Effector memory CD8-positive, alpha-beta T cell (primary cell): Measurements from ENCODE around the gene RFLNA.
A peak's percentile ranks its signal among the peaks of the same experiment; 100 is the strongest.

Source experiments
- ATAC-seq: fragments of 150-1000 bp; cut with Tn5 transposase; replicated peaks from 2 replicates; pipeline ENCODE4 v1.10.0; 2021; ENCODE audit warnings: mild to moderate bottlenecking, moderate library complexity
- DNase-seq, 3 experiments: peaks; one replicate each; pipeline ENCODE4 v3.0.0; 2021
- H3K27ac Mint-ChIP-seq, 2 donors: one replicate each; pipeline ENCODE4 v1.8.0; 2022; ENCODE audit warnings: mild to moderate bottlenecking in 2 of 2, mixed read lengths in 2 of 2, moderate library complexity in 2 of 2
- H3K27me3 Mint-ChIP-seq, 2 donors: one replicate each; pipeline ENCODE4 v1.8.0; 2022; ENCODE audit warnings: mixed read lengths in 2 of 2
- H3K36me3 Mint-ChIP-seq: one replicate; pipeline ENCODE4 v1.8.0; 2022; ENCODE audit warnings: mild to moderate bottlenecking, moderate library complexity, mixed read lengths; ENCODE audit not compliant: insufficient read depth
- H3K4me1 Mint-ChIP-seq, 2 donors: one replicate each; pipeline ENCODE4 v1.8.0; 2022; ENCODE audit warnings: low read depth in 2 of 2, mixed read lengths in 2 of 2
- H3K4me3 Mint-ChIP-seq, 2 donors: one replicate each; pipeline ENCODE4 v1.8.0; 2022; ENCODE audit warnings: mild to moderate bottlenecking in 2 of 2, mixed read lengths in 2 of 2, moderate library complexity in 2 of 2
- H3K9me3 Mint-ChIP-seq, 2 donors: one replicate each; pipeline ENCODE4 v1.8.0; 2022; ENCODE audit warnings: mixed read lengths in 2 of 2

The RFLNA gene

GRCh38 chr12:124345795-124346194 lies 50.9 kb downstream of the RFLNA start:
- H3K27me3 Mint-ChIP-seq: no peaks in the 10 kb centered on the region
- H3K9me3 Mint-ChIP-seq: no peaks in the 10 kb centered on the region
- H3K4me1 Mint-ChIP-seq: peaks cover 2 to 3% of the 10 kb centered on the region in 2 donors
- peaks cover 75% of the 10 kb centered on the region for H3K36me3 Mint-ChIP-seq
- H3K4me3 Mint-ChIP-seq: no peak overlapping the region
- DNase-seq: no peak
- H3K27ac Mint-ChIP-seq: peak overlapping the region in 1 of 2 donors; percentile 62
- ATAC-seq: no peak

GRCh38 chr12:124346425-124347168 lies 51.7 kb downstream of the RFLNA start:
- peaks cover 2 to 3% of the 10 kb centered on the region in 2 donors for H3K4me1 Mint-ChIP-seq
- DNase-seq: no peak
- no peak overlapping the region for H3K27ac Mint-ChIP-seq
- ATAC-seq: no peak
- H3K27me3 Mint-ChIP-seq: no peaks in the 10 kb centered on the region
- H3K9me3 Mint-ChIP-seq: no peaks in the 10 kb centered on the region
- peaks cover 72% of the 10 kb centered on the region for H3K36me3 Mint-ChIP-seq
- no peak overlapping the region for H3K4me3 Mint-ChIP-seq

- Mint-ChIP-seq H3K36me3 (peaks cover 73% of the 10 kb centered on the region), H3K9me3 (no peaks in the 10 kb centered on the region), H3K4me1 (peaks cover 2 to 3% of the 10 kb centered on the region in 2 donors), H3K4me3 (no peak overlapping the region), H3K27me3 (no peaks in the 10 kb centered on the region), H3K27ac (no peak overlapping the region)
- no peak for ATAC-seq
- DNase-seq: no peak
Measured at GRCh38 chr12:124347335-124347734, 52.4 kb downstream of the RFLNA start.

GRCh38 chr12:124347805-124348658 lies 53.1 kb downstream of the RFLNA start:
- Mint-ChIP-seq H3K4me3 (no peak overlapping the region), H3K4me1 (peaks cover 2 to 3% of the 10 kb centered on the region in 2 donors), H3K27ac (no peak overlapping the region), H3K27me3 (no peaks in the 10 kb centered on the region), H3K36me3 (peaks cover 71% of the 10 kb centered on the region), H3K9me3 (no peaks in the 10 kb centered on the region)
- peak in 1 of 3 experiments; percentile 23 for DNase-seq
- ATAC-seq: no peak

GRCh38 chr12:124348659-124349380 lies 53.9 kb downstream of the RFLNA start:
- H3K27me3 Mint-ChIP-seq: no peaks in the 10 kb centered on the region
- H3K27ac Mint-ChIP-seq: no peak overlapping the region
- no peak for ATAC-seq
- H3K4me3 Mint-ChIP-seq: no peak overlapping the region
- DNase-seq: no peak
- peaks cover 64% of the 10 kb centered on the region for H3K36me3 Mint-ChIP-seq
- peaks cover 2 to 7% of the 10 kb centered on the region in 2 donors for H3K4me1 Mint-ChIP-seq
- H3K9me3 Mint-ChIP-seq: no peaks in the 10 kb centered on the region

GRCh38 chr12:124350491-124350890 lies 55.6 kb downstream of the RFLNA start:
- Mint-ChIP-seq H3K4me3 (no peak overlapping the region), H3K27ac (no peak overlapping the region), H3K27me3 (no peaks in the 10 kb centered on the region), H3K4me1 (peaks cover 0 to 7% of the 10 kb centered on the region in 2 donors), H3K36me3 (peaks cover 57% of the 10 kb centered on the region), H3K9me3 (no peaks in the 10 kb centered on the region)
- ATAC-seq (no peak), DNase-seq (no peak)

- no peak for ATAC-seq
- H3K27me3 Mint-ChIP-seq: no peaks in the 10 kb centered on the region
- no peak overlapping the region for H3K27ac Mint-ChIP-seq
- H3K4me3 Mint-ChIP-seq: no peak overlapping the region
- H3K9me3 Mint-ChIP-seq: no peaks in the 10 kb centered on the region
- H3K36me3 Mint-ChIP-seq: peaks cover 57% of the 10 kb centered on the region
- H3K4me1 Mint-ChIP-seq: peaks cover 0 to 3% of the 10 kb centered on the region in 2 donors
- no peak for DNase-seq
Measured at GRCh38 chr12:124351422-124351821, 56.5 kb downstream of the RFLNA start.

GRCh38 chr12:124352257-124352656 lies 57.4 kb downstream of the RFLNA start:
- Mint-ChIP-seq H3K27ac (no peak overlapping the region), H3K27me3 (no peaks in the 10 kb centered on the region), H3K4me3 (no peak overlapping the region), H3K36me3 (peaks cover 55% of the 10 kb centered on the region), H3K9me3 (no peaks in the 10 kb centered on the region), H3K4me1 (peaks cover 0 to 4% of the 10 kb centered on the region in 2 donors)
- no peak for ATAC-seq
- DNase-seq: no peak

GRCh38 chr12:124352839-124353238 lies 57.9 kb downstream of the RFLNA start:
- H3K4me1 Mint-ChIP-seq: peaks cover 2 to 6% of the 10 kb centered on the region in 2 donors
- H3K9me3 Mint-ChIP-seq: no peaks in the 10 kb centered on the region
- peak overlapping the region in 1 of 2 donors; percentile 64 for H3K27ac Mint-ChIP-seq
- no peak for DNase-seq
- no peak overlapping the region for H3K4me3 Mint-ChIP-seq
- no peak for ATAC-seq
- H3K27me3 Mint-ChIP-seq: no peaks in the 10 kb centered on the region
- peaks cover 53% of the 10 kb centered on the region for H3K36me3 Mint-ChIP-seq

- Mint-ChIP-seq H3K27me3 (no peaks in the 10 kb centered on the region), H3K27ac (no peak overlapping the region), H3K36me3 (peaks cover 56% of the 10 kb centered on the region), H3K9me3 (no peaks in the 10 kb centered on the region), H3K4me1 (peaks cover 2 to 6% of the 10 kb centered on the region in 2 donors), H3K4me3 (no peak overlapping the region)
- DNase-seq (no peak), ATAC-seq (no peak)
Measured at GRCh38 chr12:124354400-124354799, 59.5 kb downstream of the RFLNA start.

GRCh38 chr12:124356221-124356620 lies 61.3 kb downstream of the RFLNA start:
- Mint-ChIP-seq H3K36me3 (peaks cover 54% of the 10 kb centered on the region), H3K27ac (peak overlapping the region; percentile 75 to 83), H3K4me3 (no peak overlapping the region), H3K4me1 (peaks cover 4 to 6% of the 10 kb centered on the region in 2 donors), H3K9me3 (no peaks in the 10 kb centered on the region), H3K27me3 (no peaks in the 10 kb centered on the region)
- DNase-seq (no peak), ATAC-seq (no peak)

- no peak for ATAC-seq
- Mint-ChIP-seq H3K4me1 (peaks cover 4 to 6% of the 10 kb centered on the region in 2 donors), H3K9me3 (no peaks in the 10 kb centered on the region), H3K4me3 (no peak overlapping the region), H3K27me3 (no peaks in the 10 kb centered on the region), H3K27ac (peak overlapping the region in 1 of 2 donors; percentile 65), H3K36me3 (peaks cover 48% of the 10 kb centered on the region)
- no peak for DNase-seq
Measured at GRCh38 chr12:124357616-124358015, 62.7 kb downstream of the RFLNA start.

GRCh38 chr12:124358572-124358971 lies 63.7 kb downstream of the RFLNA start:
- H3K36me3 Mint-ChIP-seq: peaks cover 44% of the 10 kb centered on the region
- ATAC-seq (no peak), DNase-seq (no peak)
- no peaks in the 10 kb centered on the region for H3K9me3 Mint-ChIP-seq
- H3K27me3 Mint-ChIP-seq: no peaks in the 10 kb centered on the region
- no peak overlapping the region for H3K4me3 Mint-ChIP-seq
- peaks cover 4 to 5% of the 10 kb centered on the region in 2 donors for H3K4me1 Mint-ChIP-seq
- peak overlapping the region in 1 of 2 donors; percentile 32 for H3K27ac Mint-ChIP-seq
